NCI-H2081 treated with DMSO at 0.1 percent for 48 hours (cell line): ENCODE data around the gene BCAP31.

ENCODE experiments used
- DNase-seq: peaks from one replicate; lab custom pipeline; 2025; lab: John Stamatoyannopoulos, UW

Gene BCAP31

GRCh38 chrX:153724252-153725038 lies at the start of gene BCAP31, which contains the start of gene ABCD1:
Gene BCAP31, minus strand, starts transcription at chrX:153724387. Its CDS starts 1,143 bp downstream, at chrX:153723244.
Gene ABCD1, plus strand, starts transcription at chrX:153724856. Its CDS starts 411 bp downstream, at chrX:153725267.
- DNase-seq: no peak

- DNase-seq: no peak
These were observed 49.0 kb upstream of the BCAP31 start for GRCh38 chrX:153773218-153773611.

DNA sequence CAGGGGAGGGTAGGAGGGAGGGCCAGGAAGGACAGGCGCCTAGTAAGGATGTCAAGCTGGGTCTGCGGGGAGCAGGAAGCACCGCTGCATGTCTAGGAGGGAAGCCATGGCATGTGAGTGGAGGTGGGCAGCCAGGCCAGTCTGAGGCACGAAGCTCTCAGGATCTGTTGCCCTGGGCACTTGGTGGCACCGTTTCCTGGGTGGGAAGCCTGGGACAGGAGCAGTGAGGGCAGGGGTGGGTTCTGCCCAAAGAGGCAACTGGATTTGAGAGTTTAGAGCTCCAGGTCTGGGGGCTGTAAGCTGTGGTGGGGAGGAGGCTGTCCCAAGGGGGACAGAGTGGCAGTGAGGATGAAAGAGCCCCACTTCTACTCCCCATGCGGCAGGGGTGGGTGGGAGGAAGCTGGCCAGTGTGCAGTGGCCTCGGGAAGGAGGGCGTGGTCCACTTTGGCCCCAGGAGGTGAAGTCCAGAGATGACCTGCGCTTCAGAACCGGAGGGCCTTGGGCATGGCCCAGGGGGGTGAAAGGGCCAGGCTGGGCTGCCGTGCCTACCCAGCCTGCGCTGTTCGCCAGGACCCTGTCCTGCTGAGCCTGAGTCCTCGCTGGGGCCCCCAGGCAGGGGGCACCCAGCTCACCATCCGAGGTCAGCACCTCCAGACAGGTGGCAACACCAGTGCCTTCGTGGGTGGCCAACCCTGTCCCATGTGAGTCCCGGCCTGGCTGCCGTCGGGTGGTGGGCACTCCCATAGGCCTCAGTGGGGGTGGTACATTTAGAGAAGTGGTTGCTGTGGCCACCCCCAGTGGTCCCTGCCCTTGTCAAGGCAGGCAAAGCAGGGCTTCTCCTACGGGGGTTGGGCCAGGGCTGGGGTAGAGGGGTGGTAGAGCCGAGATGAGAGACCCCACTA lies 48.4 kb upstream of the BCAP31 start:
- no peak for DNase-seq

- no peak for DNase-seq
These were observed 47.5 kb upstream of the BCAP31 start for GRCh38 chrX:153771415-153772315.

- no peak for DNase-seq
These were observed 46.6 kb upstream of the BCAP31 start for GRCh38 chrX:153770601-153771414.

- no peak for DNase-seq
These were observed 45.8 kb upstream of the BCAP31 start for GRCh38 chrX:153769865-153770600.

GRCh38 chrX:153769158-153769864 lies 45.1 kb upstream of the BCAP31 start:
- DNase-seq: no peak

DNA sequence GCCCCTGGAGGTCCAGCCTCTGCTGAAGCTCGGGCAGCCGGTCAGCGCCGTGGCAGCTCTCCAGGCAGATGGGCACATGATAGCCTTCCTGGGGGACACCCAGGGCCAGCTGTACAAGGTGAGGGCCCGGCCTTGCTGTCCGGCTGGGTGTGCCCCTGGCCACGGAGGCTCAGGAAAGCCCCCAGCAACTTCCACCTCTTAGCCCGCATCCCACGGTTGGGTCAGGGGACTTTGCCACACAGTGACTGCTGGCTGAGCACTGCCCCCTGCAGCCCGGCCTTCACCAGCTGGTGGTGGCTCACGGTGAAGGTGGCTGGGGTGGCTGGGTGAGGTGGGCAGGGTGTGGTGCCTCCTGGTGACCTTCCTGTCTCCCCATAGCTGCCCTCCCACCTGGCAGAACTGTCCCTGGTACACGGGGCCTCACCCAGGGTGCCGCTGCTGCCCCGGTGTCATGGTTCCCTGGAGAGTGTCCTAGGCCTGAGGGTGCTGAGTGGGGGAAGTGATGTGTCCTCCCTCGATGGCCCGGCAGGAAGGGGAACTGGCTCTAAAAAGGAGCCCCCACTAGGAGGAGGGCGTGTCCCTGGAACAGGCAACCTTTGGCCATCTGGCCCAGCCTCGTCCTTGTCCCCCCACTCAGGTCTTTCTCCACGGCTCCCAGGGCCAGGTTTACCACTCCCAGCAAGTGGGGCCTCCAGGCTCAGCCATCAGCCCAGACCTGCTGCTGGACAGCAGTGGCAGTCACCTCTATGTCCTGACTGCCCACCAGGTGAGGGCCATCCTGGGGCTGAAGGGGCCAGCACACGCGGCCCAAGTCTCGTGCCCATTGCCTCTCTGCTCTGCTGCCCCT lies 44.3 kb upstream of the BCAP31 start:
- DNase-seq: no peak

DNA sequence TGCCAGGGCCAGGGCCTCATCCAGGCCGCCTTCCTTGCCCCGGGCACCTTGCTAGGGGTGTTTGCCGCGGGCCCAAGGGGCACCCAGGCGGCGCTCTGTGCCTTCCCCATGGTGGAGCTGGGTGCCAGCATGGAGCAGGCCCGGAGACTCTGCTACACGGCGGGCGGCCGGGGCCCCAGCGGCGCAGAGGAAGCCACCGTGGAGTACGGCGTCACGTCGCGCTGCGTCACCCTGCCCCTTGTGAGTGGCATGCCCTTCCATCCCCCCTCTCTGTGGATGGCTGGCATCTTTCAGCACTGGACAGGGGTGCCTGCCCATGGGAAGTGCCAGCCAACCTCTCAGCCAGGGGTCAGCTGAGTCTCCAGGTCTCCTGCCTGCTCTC lies 43.5 kb upstream of the BCAP31 start:
- no peak for DNase-seq

DNA sequence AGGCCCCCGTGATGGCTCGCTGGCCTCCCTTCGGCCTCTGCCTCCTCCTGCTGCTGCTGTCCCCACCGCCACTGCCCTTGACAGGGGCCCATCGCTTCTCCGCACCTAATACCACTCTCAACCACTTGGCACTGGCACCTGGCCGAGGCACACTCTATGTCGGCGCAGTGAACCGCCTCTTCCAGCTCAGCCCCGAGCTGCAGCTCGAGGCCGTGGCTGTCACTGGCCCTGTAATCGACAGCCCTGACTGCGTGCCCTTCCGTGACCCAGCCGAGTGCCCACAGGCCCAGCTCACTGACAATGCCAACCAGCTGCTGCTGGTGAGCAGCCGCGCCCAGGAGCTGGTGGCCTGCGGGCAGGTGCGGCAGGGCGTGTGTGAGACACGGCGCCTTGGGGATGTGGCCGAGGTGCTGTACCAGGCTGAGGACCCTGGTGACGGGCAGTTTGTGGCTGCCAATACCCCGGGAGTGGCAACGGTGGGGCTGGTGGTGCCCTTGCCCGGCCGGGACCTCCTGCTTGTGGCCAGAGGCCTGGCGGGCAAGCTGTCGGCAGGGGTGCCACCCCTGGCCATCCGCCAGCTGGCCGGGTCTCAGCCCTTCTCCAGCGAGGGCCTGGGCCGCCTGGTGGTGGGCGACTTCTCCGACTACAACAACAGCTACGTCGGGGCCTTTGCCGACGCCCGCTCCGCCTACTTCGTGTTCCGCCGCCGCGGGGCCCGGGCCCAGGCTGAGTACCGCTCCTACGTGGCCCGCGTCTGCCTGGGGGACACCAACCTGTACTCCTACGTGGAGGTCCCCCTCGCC lies 42.9 kb upstream of the BCAP31 start:
- no peak for DNase-seq

DNA sequence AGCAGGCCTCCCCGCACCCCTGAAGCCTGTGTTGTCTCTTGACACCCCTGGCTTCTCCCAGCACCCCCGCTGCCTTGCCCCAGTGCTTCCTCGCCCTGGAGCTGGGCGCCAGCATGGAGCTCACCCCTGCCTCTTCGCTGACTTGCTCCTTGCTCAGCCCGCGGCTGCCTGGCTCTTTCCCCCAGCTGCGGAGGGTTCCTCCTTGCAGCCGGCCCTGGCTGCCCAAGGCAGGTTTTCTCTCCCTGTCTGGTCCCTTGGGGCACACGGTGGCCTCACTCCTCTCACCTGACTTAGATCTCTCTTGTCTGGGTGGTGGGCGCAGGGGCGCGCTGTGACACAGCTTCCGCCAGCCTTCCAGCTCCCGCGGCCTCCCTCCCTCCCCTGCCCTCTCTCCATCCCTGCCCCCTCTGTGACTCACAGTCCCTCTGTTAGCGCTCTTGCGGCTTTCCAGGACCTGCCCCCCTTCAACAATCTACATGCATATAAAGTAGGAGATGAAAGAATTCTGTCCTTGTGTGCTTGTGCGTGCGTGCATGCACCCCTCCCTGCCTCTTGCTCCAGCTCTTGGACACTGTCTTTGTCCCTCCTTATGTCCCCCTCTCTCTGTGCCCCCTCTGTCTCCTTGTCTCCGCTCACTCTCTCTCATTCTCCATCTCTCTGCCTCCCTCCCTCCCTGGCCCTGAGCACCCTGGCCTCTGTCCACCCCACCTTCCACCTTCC lies 42.1 kb upstream of the BCAP31 start:
- DNase-seq: no peak

DNA sequence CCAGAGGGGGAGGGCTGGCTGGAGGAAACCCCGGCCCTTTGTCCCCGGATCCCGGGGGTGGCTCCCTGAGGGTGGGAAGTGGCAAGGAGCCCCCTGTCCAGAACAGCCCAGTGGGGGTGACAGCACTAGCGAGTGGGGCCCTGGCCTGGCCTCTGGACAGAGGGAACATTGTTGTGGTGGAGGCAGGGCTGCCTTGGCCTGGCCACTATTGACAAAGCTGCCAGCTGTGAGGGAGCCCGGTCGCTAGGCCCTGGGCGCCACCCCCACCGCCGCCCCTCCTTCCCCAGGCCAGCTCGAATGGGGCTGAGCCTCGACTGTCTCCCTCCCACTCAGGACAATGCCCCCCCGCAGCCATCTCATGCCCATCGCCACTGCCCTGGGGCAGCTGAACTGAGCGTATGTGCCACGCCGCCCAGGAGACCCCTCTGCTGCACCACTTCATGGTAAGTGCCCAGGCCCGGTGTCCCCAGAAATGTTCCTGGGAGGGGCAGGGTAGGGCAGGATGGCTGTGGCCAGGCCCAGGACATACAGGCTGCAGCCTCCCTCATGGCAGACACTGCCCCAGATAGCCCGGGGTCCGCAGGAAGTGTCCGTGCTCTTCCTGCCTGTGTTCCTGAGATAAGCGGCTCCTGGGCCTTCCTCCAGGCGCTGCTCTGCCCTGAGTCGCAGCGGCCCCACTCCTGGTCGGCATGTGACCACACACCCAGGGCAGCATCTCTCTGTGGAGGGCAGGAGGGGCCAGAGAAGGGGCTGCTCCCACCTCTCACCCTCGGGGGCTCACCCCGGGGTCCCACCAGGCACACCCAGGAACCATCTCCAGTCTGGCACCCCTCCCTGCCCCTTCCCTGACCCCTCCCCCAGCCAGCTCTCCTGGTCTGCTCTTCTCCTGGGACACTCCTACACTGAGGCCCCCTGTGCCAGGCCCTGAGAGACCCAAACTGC lies 41.2 kb upstream of the BCAP31 start:
- no peak for DNase-seq

DNA sequence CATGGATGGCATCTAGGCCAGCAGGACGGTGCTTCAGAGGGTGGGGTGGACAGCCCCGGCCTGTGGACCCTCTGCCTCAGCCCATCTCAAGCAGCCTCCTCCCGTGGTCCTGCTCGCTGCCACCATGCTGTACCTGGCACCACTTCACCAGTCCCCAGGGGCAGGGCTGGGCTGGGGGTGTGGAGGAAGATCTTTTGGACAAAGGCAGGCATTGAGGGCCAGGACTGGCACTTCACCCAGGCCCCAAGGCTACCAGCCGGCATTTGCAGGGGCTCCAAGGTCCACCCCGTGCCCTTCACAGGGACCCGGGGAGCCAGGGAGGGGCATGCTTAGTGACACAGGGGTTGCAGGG lies 40.6 kb upstream of the BCAP31 start:
- DNase-seq: no peak

GRCh38 chrX:153763989-153764755 lies 40.0 kb upstream of the BCAP31 start, which contains the start of gene PLXNB3:
Gene PLXNB3, plus strand, starts transcription at chrX:153764249. Its CDS starts 1,287 bp downstream, at chrX:153765536.
- DNase-seq: no peak

GRCh38 chrX:153763298-153763932 lies 39.2 kb upstream of the BCAP31 start:
- DNase-seq: no peak
